BLaER1 (cell line): ENCODE measurements around the gene CFAP100.

Experiments used
- H3K27ac ChIP-seq: shearing (Covaris generic); formaldehyde crosslinking; 2 replicates; pipeline ENCODE4 v1.8.1; 2022
- H3K27me3 ChIP-seq: shearing (Covaris generic); formaldehyde crosslinking; 2 replicates; pipeline ENCODE4 v1.8.1; 2022
- H3K36me3 ChIP-seq: shearing (Covaris generic); formaldehyde crosslinking; 2 replicates; pipeline ENCODE4 v1.8.1; 2022
- H3K4me1 ChIP-seq: shearing (Covaris generic); formaldehyde crosslinking; 2 replicates; pipeline ENCODE4 v1.8.1; 2022
- H3K4me2 ChIP-seq: shearing (Covaris generic); formaldehyde crosslinking; 2 replicates; pipeline ENCODE4 v1.8.1; 2022
- H3K4me3 ChIP-seq: shearing (Covaris generic); formaldehyde crosslinking; 2 replicates; pipeline ENCODE4 v1.8.1; 2022
- H3K9ac ChIP-seq: shearing (Covaris generic); formaldehyde crosslinking; 2 replicates; pipeline ENCODE4 v1.8.1; 2022
- H3K9me3 ChIP-seq: shearing (Covaris generic); formaldehyde crosslinking; 2 replicates; pipeline ENCODE4 v1.8.1; 2022
- H4K20me1 ChIP-seq: shearing (Covaris generic); formaldehyde crosslinking; 2 replicates; pipeline ENCODE4 v1.8.1; 2022
- Cebpa-rat ChIP-seq: shearing (Covaris generic); IDR thresholded peaks from 2 replicates; pipeline ENCODE4 v1.8.1; 2022

CFAP100 gene

GRCh38 chr3:126356373-126357264, 38.1 kb upstream of the CFAP100 start:
- Histone ChIP-seq H3K36me3 (no peaks in the 10 kb centered on the region), H3K4me1 (peaks cover 21% of the 10 kb centered on the region), H3K4me2 (peak overlapping the region; percentile 99), H3K27ac (no peak overlapping the region), H3K9me3 (no peaks in the 10 kb centered on the region), H3K9ac (peak overlapping the region; percentile 48; the same call in 1 of the 2 replicates), H3K4me3 (peak overlapping the region; percentile 70), H4K20me1 (peaks cover 40% of the 10 kb centered on the region; the same call in 1 of the 2 replicates), H3K27me3 (peaks cover 71% of the 10 kb centered on the region)
- TF ChIP-seq Cebpa-rat = no peak

DNA sequence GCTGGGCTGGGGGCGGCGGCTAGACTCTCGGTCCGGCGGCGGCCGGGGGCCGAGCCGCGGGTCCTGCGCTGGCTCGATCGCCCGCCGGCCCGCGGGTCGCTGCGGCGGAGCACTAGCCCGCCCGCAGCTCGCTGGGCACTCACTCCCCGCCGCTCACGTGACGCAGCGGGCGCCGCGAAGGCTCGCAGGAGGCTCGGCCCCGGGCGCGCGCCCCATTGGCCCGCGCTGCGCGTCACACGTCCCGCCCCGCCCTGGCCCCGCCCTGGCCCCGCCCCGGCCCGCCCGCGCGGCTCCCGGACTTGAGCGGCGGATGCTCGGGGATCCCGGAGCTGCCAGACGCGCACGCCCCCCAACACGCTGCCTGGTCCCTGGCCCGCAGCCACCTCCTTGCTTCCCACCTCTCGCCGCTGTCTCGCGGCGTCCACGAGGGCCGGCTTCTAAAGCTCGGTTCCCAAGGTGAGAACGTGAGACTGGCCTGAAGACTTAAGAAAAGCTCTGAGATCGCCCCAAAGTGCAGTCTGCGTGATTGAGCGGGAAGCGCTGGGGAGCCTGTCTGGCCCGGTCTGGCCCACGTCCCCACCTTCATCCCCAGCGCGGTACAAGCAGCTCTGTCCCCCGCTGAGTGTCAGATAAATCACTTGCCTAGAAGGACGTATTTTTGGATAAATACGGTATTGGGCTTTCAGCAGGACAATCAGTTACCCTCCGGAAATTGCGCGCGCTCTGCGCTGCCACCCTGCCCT, 37.2 kb upstream of the CFAP100 start, which contains the start of gene KLF15:
TSS of gene KLF15 (minus strand) at position 114 of the 743 bp plus-strand sequence. CDS start 4,486 bp downstream, outside the sequence.
- H3K4me2 ChIP-seq = peak within 1 kb of the TSS; percentile 99
- no peaks in the 10 kb centered on the region for H3K36me3 ChIP-seq
- TF ChIP-seq Cebpa-rat = no peak
- H3K4me1 ChIP-seq = peaks cover 21% of the 10 kb centered on the region
- H3K9me3 ChIP-seq = no peaks in the 10 kb centered on the region
- H4K20me1 ChIP-seq = peaks cover 40% of the 10 kb centered on the region; the same call in 1 of the 2 replicates
- H3K27me3 ChIP-seq = peaks cover 71% of the 10 kb centered on the region
- H3K9ac ChIP-seq = peak within 1 kb of the TSS; percentile 48; the same call in 1 of the 2 replicates
- no peak within 1 kb of the TSS for H3K27ac ChIP-seq
- H3K4me3 ChIP-seq = peak within 1 kb of the TSS; percentile 70

DNA sequence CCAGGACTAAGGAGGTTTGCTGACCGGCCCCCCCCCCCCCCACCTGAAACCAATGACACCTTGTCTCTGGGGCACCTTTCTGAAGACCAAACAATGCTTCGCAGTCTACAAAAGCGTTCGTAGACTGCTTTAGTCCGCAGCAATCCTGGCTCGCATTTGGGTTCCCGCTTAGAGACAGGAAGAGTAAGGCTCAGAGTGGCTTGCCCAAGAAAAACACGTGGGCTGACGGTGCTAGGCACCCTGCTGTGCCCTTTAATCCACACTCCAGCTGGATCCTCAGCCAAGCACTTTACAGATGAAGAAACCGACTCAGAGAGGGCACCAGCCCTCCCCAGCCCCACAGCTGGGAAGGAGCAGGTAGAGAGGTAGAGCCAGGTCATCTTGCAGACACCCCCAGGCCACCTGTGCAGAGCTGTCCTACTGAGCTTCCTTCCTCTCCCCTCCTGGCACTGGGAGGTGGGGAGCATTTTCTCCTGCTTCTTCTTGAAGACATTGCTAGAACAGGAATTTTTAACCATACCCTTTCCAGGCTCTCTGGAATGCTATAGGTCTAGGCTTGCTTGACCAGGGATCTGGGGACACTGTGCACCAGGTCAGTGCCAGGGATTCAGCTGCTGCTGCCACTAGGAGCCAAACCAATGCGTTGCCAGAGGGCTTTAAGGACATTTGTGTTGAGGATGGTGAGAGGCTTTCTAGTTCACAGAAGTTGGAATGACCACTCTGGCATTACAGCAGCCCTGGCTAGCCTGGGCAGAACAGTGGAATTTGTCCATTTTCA, 36.5 kb upstream of the CFAP100 start:
- no peak for TF ChIP-seq Cebpa-rat
- H3K27me3 ChIP-seq = peaks cover 71% of the 10 kb centered on the region
- H3K9me3 ChIP-seq = no peaks in the 10 kb centered on the region
- no peak overlapping the region for H3K27ac ChIP-seq
- H3K4me3 ChIP-seq = no peak overlapping the region
- H3K4me1 ChIP-seq = peaks cover 25% of the 10 kb centered on the region
- no peaks in the 10 kb centered on the region for H3K36me3 ChIP-seq
- H3K4me2 ChIP-seq = peak overlapping the region; percentile 99
- H4K20me1 ChIP-seq = peaks cover 40% of the 10 kb centered on the region; the same call in 1 of the 2 replicates
- no peak overlapping the region for H3K9ac ChIP-seq

DNA sequence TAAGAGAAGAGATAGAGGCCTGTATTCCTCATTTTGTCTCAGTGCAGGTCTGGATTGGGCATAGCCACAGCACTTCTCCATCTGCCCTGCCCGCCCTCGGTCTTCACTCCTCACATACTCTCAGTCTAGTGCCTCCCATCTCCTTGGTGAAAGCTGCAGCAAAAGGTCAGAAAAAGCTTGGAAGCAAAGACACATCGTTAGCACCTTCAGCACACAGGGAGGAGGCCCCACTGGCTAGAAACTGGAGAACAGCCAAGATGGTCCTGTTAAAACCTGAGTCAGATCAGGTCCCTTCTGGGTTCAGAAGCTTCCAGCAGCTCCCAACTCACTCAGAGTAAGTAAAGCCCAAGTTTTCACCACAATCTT, 35.9 kb upstream of the CFAP100 start:
- no peaks in the 10 kb centered on the region for H3K36me3 ChIP-seq
- H3K9ac ChIP-seq = no peak overlapping the region
- H3K4me1 ChIP-seq = peaks cover 29% of the 10 kb centered on the region
- no peaks in the 10 kb centered on the region for H3K9me3 ChIP-seq
- no peak overlapping the region for H3K4me3 ChIP-seq
- H3K27ac ChIP-seq = no peak overlapping the region
- TF ChIP-seq Cebpa-rat = no peak
- H3K27me3 ChIP-seq = peaks cover 70% of the 10 kb centered on the region
- peaks cover 37% of the 10 kb centered on the region; the same call in 1 of the 2 replicates for H4K20me1 ChIP-seq
- no peak overlapping the region for H3K4me2 ChIP-seq

DNA sequence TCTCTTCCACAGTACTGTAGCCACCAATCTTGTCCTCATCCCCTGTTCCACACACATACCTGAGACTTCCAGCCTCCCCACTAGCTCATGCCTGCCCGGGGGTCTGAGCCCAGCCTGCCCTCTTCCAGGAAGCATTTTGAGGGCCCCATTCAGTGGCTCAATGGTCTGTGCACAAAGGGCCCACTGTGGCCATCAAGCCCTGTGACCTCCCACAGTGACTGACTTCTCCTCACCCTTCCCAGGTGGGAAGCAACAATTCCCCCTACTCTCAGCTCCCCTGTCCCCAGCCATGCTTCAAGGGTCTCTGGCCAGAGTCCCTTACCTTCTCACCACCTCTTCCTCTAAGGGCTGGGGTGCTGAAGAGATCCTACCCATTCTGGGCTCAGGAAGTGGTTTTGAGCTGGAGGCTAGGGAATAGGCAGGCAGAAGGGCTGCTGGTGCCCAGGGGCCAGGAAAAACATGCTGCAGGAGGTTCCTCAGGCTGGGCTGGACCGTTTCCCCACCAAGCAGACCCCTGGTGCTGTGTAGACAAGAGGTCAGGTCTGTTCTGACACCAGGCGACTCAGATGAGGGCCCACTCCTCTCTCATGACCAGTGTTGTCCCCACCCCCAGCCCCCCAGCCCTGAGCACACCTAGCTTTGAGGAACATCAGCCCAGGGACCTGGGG, 34.5 kb upstream of the CFAP100 start:
- Histone ChIP-seq H3K27me3 (peaks cover 56% of the 10 kb centered on the region), H3K4me3 (no peak overlapping the region), H3K27ac (no peak overlapping the region), H3K4me2 (no peak overlapping the region), H3K4me1 (peaks cover 29% of the 10 kb centered on the region), H3K9me3 (no peaks in the 10 kb centered on the region), H3K36me3 (no peaks in the 10 kb centered on the region), H4K20me1 (peaks cover 23% of the 10 kb centered on the region; the same call in 1 of the 2 replicates), H3K9ac (no peak overlapping the region)
- TF ChIP-seq Cebpa-rat = no peak

DNA sequence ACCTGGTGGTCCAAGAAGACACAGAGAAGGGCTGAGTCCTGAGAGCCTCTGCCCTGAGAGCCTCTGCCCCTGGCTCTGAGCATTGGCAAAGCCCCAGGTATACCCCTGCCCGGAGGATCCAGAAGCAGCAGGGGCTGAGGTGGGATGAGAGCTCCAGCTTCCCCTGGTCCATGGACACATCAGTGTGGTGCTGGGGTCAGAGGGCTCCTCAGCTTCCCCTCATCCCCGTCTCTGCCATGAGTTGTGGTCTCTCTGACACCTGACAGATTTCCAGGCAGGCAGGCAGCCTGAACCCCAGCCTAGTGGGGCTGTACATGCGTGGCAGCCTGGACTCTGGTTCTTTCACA, 34.0 kb upstream of the CFAP100 start:
- TF ChIP-seq Cebpa-rat = no peak
- no peak overlapping the region for H3K4me2 ChIP-seq
- no peak overlapping the region for H3K27ac ChIP-seq
- no peak overlapping the region for H3K9ac ChIP-seq
- H3K36me3 ChIP-seq = no peaks in the 10 kb centered on the region
- peaks cover 27% of the 10 kb centered on the region for H3K4me1 ChIP-seq
- peaks cover 51% of the 10 kb centered on the region for H3K27me3 ChIP-seq
- H3K9me3 ChIP-seq = no peaks in the 10 kb centered on the region
- peaks cover 18% of the 10 kb centered on the region; the same call in 1 of the 2 replicates for H4K20me1 ChIP-seq
- no peak overlapping the region for H3K4me3 ChIP-seq

DNA sequence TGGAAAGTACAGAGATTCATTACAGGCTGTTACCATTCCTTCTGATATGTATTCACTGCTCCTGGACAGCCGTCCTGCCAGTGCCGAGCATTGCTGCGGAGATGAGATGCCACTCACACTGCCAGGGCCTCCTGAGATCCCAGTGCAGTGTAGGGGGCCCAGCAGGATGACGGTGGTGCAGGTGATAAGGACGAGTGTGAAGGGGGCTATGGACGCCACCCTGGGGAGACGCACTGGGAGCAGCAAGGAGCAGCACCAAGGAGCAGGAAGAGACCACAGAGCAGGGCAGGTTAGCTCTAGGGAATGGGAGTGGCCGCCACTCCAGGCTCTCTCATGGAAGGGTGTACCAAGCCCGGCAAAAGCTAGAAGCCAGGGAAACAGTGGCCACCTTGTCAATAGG, 33.5 kb upstream of the CFAP100 start:
- Histone ChIP-seq H3K36me3 (no peaks in the 10 kb centered on the region), H3K27me3 (peaks cover 46% of the 10 kb centered on the region), H3K4me3 (no peak overlapping the region), H3K4me2 (no peak overlapping the region), H3K27ac (no peak overlapping the region), H3K9me3 (no peaks in the 10 kb centered on the region), H3K9ac (no peak overlapping the region), H4K20me1 (peaks cover 13% of the 10 kb centered on the region; the same call in 1 of the 2 replicates), H3K4me1 (peaks cover 23% of the 10 kb centered on the region)
- no peak for TF ChIP-seq Cebpa-rat

GRCh38 chr3:126364130-126364695, 30.5 kb upstream of the CFAP100 start:
- no peaks in the 10 kb centered on the region for H3K9me3 ChIP-seq
- H4K20me1 ChIP-seq = no peaks in the 10 kb centered on the region
- peaks cover 17% of the 10 kb centered on the region; the same call in 1 of the 2 replicates for H3K27me3 ChIP-seq
- H3K4me2 ChIP-seq = no peak overlapping the region
- H3K4me1 ChIP-seq = peaks cover 15% of the 10 kb centered on the region
- H3K27ac ChIP-seq = no peak overlapping the region
- H3K36me3 ChIP-seq = no peaks in the 10 kb centered on the region
- no peak overlapping the region for H3K9ac ChIP-seq
- TF ChIP-seq Cebpa-rat = no peak
- H3K4me3 ChIP-seq = no peak overlapping the region
